Panc1 (cell line): ENCODE measurements around the gene GLS. TPM values are rescaled to one million over a fixed set of nuclear protein-coding genes. Genes with fewer than 3 reads are reported as not detected.
"Not testable (repeated sequence)": the region's sequence is repeated elsewhere in the genome, so short reads cannot be mapped to it uniquely, and the experiment has no call there.

Experiments
- ATAC-seq: fragments of 200-7000 bp; cut with Tn5 transposase; 2 replicates; pipeline ENCODE4 v1.9.1; 2020; ENCODE audit warnings: mild to moderate bottlenecking, moderate library complexity
- BruUV-seq: library from RNA; stranded (reverse); fragments of 400-500 nt; replicated peaks from 2 replicates; lab custom pipeline; 2021; lab: Mats Ljungman, UMichigan
- CTCF ChIA-PET: fragments of 300-600 bp; sonication (Branson Sonifier 250); formaldehyde crosslinking; loops from one replicate; lab custom pipeline; 2022; ENCODE audit warnings: antibody characterized with exemption; lab: Charles Lee
- POLR2A ChIA-PET: fragments of 300-600 bp; sonication (Branson Sonifier 250); formaldehyde crosslinking; loops from one replicate; lab custom pipeline; 2022; ENCODE audit warnings: antibody characterized with exemption; lab: Charles Lee
- DNase-seq: peaks from one replicate; pipeline ENCODE4 v3.0.0-alpha.2; 2010; ENCODE audit warnings: low read depth, low spot score
- H3K27ac ChIP-seq: 2 replicates; pipeline ENCODE4 v1.5.1; 2011; ENCODE audit warnings: mild to moderate bottlenecking, low read length, inconsistent platforms
- H3K27me3 ChIP-seq: fragments of 200-500 bp; sonication (Bioruptor generic); 2 replicates; pipeline ENCODE4 v1.6.0; 2014; ENCODE audit warnings: low read length, inconsistent platforms; ENCODE audit not compliant: control insufficient read depth, insufficient read depth
- H3K36me3 ChIP-seq: fragments of 200-500 bp; sonication (Bioruptor generic); 2 replicates; pipeline ENCODE4 v1.5.1; 2014; ENCODE audit warnings: inconsistent platforms, mild to moderate bottlenecking, low read length, moderate library complexity; ENCODE audit not compliant: control insufficient read depth, insufficient read depth
- H3K4me1 ChIP-seq: 2 replicates; pipeline ENCODE4 v1.5.1; 2011; ENCODE audit warnings: inconsistent platforms, mild to moderate bottlenecking, low read length, moderate library complexity; ENCODE audit not compliant: control insufficient read depth, insufficient read depth
- H3K4me3 ChIP-seq, 2 experiments: 2 replicates each; pipeline ENCODE4 v1.5.1; 2011 to 2012; ENCODE audit warnings: low read depth in 2 of 2, low read length in 2 of 2, mild to moderate bottlenecking in 2 of 2, inconsistent platforms in 1 of 2, moderate library complexity in 1 of 2
- H3K9me3 ChIP-seq: fragments of 200-500 bp; sonication (Bioruptor generic); 2 replicates; pipeline ENCODE4 v1.5.1; 2014; ENCODE audit warnings: low read depth, mild to moderate bottlenecking, inconsistent platforms, low read length, moderate library complexity; ENCODE audit not compliant: control insufficient read depth, insufficient read depth
- POLR2AphosphoS5 ChIP-seq: IDR thresholded peaks from 2 replicates; pipeline ENCODE4 v1.6.1; 2012; ENCODE audit warnings: mild to moderate bottlenecking, low read depth, low read length, moderate library complexity
- SIN3A ChIP-seq: IDR thresholded peaks from 2 replicates; pipeline ENCODE4 v1.6.1; 2012; ENCODE audit warnings: low read depth, mild to moderate bottlenecking, low read length, moderate library complexity, borderline replicate concordance; ENCODE audit not compliant: insufficient read depth
- TCF7L2 ChIP-seq: IDR thresholded peaks from 2 replicates; pipeline ENCODE4 v1.6.1; 2011; ENCODE audit warnings: mild to moderate bottlenecking, low read depth, low read length, inconsistent platforms
- in situ Hi-C: cut with HindIII; loops from 2 replicates; pipeline ENCODE4 v1.10.0; 2016; ENCODE audit warnings: low sequenced_read_pairs, low pct_unique_long_range_greater_than_20kb
- intact Hi-C: fragments of 100-400 bp; cut with micrococcal nuclease; formaldehyde crosslinking; loops from one replicate; pipeline ENCODE4 v1.10.0; 2022; ENCODE audit not compliant: unreplicated experiment
- total RNA-seq: library from RNA; stranded (reverse); gene quantifications from one replicate; pipeline ENCODE4 v1.2.1, GENCODE V29; 2021; ENCODE audit not compliant: unreplicated experiment
- TF ChIP-seq, protein P1 (sequence below): fragments of 450-650 bp; IDR thresholded peaks from 2 replicates; pipeline ENCODE4 v1.5.1; 2017; ENCODE audit warnings: mild to moderate bottlenecking
- TF ChIP-seq, protein P2 (sequence below), 2 experiments: IDR thresholded peaks; 2 replicates each; pipeline ENCODE4 v1.6.1; 2011 to 2012; ENCODE audit warnings: low read depth in 2 of 2, control low read depth in 1 of 2, low read length in 1 of 2, mild to moderate bottlenecking in 1 of 2, moderate library complexity in 1 of 2; ENCODE audit not compliant: insufficient read depth in 1 of 2

GLS gene
- total RNA-seq, 1 experiment from 2014 or later: 93.9 TPM

DNA sequence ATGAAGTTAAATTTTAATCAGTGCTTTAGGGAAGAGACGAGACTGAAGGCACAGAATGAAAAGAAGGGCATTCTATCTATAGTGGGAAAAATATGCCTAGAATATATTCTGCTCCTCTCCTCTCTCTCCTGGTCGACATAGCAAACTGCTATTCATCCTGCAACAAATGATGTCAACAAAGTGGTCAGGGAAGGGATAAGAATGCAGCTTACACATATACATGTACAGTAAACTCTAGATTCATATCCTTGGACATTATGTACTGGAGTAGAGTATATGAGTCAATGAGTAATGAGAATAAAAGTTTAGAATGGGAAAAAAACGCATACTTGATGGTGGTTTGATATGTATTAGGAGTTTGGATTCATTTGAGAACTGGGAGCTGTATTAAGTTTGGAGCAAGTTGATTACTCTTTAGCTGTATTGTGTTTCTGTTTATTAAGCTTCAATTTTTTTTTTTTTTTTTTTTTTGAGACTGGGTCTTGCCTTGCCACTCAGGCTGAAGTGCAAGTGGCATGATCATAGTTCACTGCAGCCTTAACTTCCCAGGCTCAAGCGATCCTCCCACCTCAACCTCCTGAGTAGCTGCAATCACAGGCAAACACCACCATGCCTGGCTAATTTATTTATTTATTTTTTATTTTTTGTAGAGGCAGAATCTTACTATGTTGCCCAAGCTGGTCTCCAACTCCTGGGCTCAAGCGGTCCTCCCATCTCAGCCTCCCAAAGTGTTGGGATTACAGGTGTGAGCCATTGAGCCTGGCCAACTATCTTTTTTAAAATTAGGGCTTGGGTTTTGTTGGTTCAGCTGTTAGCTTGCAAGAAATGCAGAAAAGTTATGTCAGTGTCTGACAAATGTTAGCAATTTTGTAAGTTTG is 79.5 kb downstream of the GLS start:
- CTCF ChIA-PET: no interaction called here
- in situ Hi-C loops: no loop called here

DNA sequence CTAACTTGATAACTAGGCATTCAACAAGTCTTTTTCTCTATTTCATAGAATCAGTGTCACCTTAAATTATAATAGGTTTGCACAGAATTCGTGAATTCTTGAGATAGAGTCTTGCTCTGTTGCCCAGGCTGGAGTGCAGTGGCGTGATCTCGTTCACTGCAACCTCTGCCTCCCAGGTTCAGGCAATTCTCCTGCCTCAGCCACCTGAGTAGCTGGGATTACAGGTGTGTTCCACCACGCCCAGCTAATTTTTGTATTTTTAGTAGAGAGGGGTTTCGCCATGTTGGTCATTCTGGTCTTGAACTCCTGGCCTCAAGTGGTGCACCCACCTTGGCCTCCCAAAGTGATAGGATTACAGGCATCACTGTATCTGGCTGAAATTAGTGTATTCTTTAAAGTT is 80.5 kb downstream of the GLS start:
- ATAC-seq, H3K4me1 ChIP-seq, H3K9me3 ChIP-seq, H3K27me3 ChIP-seq, BruUV-seq, H3K27ac ChIP-seq, POLR2A ChIA-PET, CTCF ChIA-PET, in situ Hi-C loops, DNase-seq, H3K4me3 ChIP-seq: not testable (repeated sequence)
- intact Hi-C loops: loop anchor here (10.0 kb wide), 1 partner anchor 176 kb away; no protein-coding TSS in a partner anchor
- peaks cover 17% of the 10 kb centered on the region; the same call in 1 of the 2 replicates for H3K36me3 ChIP-seq

More for the DNA sequence above, 79.5 kb downstream of the GLS start:
- Histone ChIP-seq H3K27me3 (no peaks in the 10 kb centered on the region), H3K27ac (no peak overlapping the region), H3K9me3 (no peaks in the 10 kb centered on the region), H3K4me1 (no peaks in the 10 kb centered on the region), H3K4me3 (no peak overlapping the region), H3K36me3 (peaks cover 12% of the 10 kb centered on the region; the same call in 1 of the 2 replicates)
- no peak for DNase-seq
- BruUV-seq: no TSS peak
- POLR2A ChIA-PET: no interaction called here
- TF ChIP-seq POLR2AphosphoS5 (no peak), TCF7L2 (no peak), SIN3A (no peak)
- TF ChIP-seq, protein P1, sequence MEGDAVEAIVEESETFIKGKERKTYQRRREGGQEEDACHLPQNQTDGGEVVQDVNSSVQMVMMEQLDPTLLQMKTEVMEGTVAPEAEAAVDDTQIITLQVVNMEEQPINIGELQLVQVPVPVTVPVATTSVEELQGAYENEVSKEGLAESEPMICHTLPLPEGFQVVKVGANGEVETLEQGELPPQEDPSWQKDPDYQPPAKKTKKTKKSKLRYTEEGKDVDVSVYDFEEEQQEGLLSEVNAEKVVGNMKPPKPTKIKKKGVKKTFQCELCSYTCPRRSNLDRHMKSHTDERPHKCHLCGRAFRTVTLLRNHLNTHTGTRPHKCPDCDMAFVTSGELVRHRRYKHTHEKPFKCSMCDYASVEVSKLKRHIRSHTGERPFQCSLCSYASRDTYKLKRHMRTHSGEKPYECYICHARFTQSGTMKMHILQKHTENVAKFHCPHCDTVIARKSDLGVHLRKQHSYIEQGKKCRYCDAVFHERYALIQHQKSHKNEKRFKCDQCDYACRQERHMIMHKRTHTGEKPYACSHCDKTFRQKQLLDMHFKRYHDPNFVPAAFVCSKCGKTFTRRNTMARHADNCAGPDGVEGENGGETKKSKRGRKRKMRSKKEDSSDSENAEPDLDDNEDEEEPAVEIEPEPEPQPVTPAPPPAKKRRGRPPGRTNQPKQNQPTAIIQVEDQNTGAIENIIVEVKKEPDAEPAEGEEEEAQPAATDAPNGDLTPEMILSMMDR: no peak
- TF ChIP-seq, protein P2, sequence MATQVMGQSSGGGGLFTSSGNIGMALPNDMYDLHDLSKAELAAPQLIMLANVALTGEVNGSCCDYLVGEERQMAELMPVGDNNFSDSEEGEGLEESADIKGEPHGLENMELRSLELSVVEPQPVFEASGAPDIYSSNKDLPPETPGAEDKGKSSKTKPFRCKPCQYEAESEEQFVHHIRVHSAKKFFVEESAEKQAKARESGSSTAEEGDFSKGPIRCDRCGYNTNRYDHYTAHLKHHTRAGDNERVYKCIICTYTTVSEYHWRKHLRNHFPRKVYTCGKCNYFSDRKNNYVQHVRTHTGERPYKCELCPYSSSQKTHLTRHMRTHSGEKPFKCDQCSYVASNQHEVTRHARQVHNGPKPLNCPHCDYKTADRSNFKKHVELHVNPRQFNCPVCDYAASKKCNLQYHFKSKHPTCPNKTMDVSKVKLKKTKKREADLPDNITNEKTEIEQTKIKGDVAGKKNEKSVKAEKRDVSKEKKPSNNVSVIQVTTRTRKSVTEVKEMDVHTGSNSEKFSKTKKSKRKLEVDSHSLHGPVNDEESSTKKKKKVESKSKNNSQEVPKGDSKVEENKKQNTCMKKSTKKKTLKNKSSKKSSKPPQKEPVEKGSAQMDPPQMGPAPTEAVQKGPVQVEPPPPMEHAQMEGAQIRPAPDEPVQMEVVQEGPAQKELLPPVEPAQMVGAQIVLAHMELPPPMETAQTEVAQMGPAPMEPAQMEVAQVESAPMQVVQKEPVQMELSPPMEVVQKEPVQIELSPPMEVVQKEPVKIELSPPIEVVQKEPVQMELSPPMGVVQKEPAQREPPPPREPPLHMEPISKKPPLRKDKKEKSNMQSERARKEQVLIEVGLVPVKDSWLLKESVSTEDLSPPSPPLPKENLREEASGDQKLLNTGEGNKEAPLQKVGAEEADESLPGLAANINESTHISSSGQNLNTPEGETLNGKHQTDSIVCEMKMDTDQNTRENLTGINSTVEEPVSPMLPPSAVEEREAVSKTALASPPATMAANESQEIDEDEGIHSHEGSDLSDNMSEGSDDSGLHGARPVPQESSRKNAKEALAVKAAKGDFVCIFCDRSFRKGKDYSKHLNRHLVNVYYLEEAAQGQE (IDR thresholded peaks at IDR 0.05; ENCODE audit: insufficient read depth in 1 of 2, low read depth in 2 of 2, low read length in 1 of 2): no peak
- no peak for ATAC-seq
- intact Hi-C loops: loop anchor here (10.0 kb wide), 1 partner anchor 175 kb away; no protein-coding TSS in a partner anchor
